Tibial artery (tissue), 4 donors: ENCODE data around the gene TMEM97.
A peak's percentile ranks its signal among the peaks of the same experiment; 100 is the strongest.

Experiments
- DNase-seq, 2 donors: peaks; one replicate each; pipeline ENCODE4 v3.0.0-alpha.2; 2019
- H3K27ac ChIP-seq, 2 donors: fragments of 200-600 bp; sonication (generic) in 1 of 2; 1 replicate in 1 of 2; 2 replicates in 1 of 2; pipeline ENCODE4 v1.5.1; 2018 to 2019; ENCODE audit warnings: mild to moderate bottlenecking in 1 of 2
- H3K27me3 ChIP-seq, 2 donors: fragments of 200-600 bp; sonication (generic) in 1 of 2; one replicate each; pipeline versions ENCODE4 v1.5.1 to v1.6.0; 2016 to 2019
- H3K36me3 ChIP-seq, 3 donors: fragments of 200-600 bp; sonication (generic) in 2 of 3; one replicate each; pipeline ENCODE4 v1.5.1; 2016 to 2019; ENCODE audit warnings: mild to moderate bottlenecking in 2 of 3
- H3K4me1 ChIP-seq, 4 donors: fragments of 200-600 bp; sonication (generic) in 2 of 4; 1 replicate in 3 of 4; 2 replicates in 1 of 4; pipeline ENCODE4 v1.5.1; 2016 to 2019
- H3K4me3 ChIP-seq, 2 donors: fragments of 200-600 bp; sonication (generic) in 1 of 2; 1 replicate in 1 of 2; 2 replicates in 1 of 2; pipeline ENCODE4 v1.5.1; 2018 to 2019; ENCODE audit warnings: mild to moderate bottlenecking in 2 of 2
- H3K9me3 ChIP-seq, 3 donors: fragments of 200-600 bp; sonication (generic) in 1 of 3; one replicate each; pipeline ENCODE4 v1.5.1; 2016 to 2019
- CTCF ChIP-seq, 2 experiments: fragments of 200-600 bp in 1 of 2; fragments of 450-650 bp in 1 of 2; IDR thresholded peaks; one replicate each; pipeline ENCODE4 v1.5.1; 2017 to 2019; ENCODE audit warnings: antibody characterized with exemption in 2 of 2, mild to moderate bottlenecking in 1 of 2, moderate library complexity in 1 of 2
- intact Hi-C: fragments of 100-400 bp; cut with DNase I; formaldehyde crosslinking; loops from one replicate; pipeline ENCODE4 v1.15.0; 2023; ENCODE audit warnings: low total_unique reads

TMEM97 gene

GRCh38 chr17:28345419-28346198 is 26.6 kb downstream of the TMEM97 start:
- Histone ChIP-seq H3K4me3 (no peak overlapping the region), H3K36me3 (peaks cover 32 to 100% (median 98%) of the 10 kb centered on the region in 3 donors), H3K27ac (peak overlapping the region in 1 of 2 donors; percentile 7), H3K9me3 (no peaks in the 10 kb centered on the region), H3K4me1 (peaks cover 0 to 30% (median 14%) of the 10 kb centered on the region in 4 donors), H3K27me3 (no peaks in the 10 kb centered on the region)
- no peak for TF ChIP-seq CTCF (IDR thresholded peaks at IDR 0.05)
- intact Hi-C loops = no loop called here
- no peak for DNase-seq

DNA sequence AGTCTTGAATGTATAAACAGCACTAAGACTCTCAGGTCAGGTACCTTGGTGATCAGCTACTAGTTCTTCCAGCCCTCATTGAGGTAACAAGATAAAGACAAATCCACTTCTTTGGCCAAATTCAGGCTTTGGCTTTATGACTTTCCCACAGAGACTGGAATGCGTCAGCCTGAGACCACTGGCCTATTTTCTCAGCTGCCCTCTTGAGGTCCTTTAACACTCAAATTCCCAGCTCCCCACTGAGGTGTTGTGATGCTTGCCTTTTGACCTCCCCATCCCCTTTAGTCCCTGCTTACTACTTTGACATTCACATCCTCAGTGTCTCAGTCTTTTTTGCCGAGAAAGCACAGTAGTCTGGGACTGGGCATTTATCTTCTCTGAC is 27.2 kb downstream of the TMEM97 start:
- Histone ChIP-seq H3K9me3 (no peaks in the 10 kb centered on the region), H3K27me3 (no peaks in the 10 kb centered on the region), H3K4me3 (no peak overlapping the region), H3K36me3 (peaks cover 32 to 100% (median 98%) of the 10 kb centered on the region in 3 donors), H3K27ac (peak overlapping the region in 1 of 2 donors; percentile 7), H3K4me1 (peaks cover 0 to 30% (median 14%) of the 10 kb centered on the region in 4 donors)
- intact Hi-C loops = no loop called here
- DNase-seq = no peak
- TF ChIP-seq CTCF (IDR thresholded peaks at IDR 0.05) = no peak

- intact Hi-C loops = no loop called here
- DNase-seq = no peak
- Histone ChIP-seq H3K4me3 (no peak overlapping the region), H3K36me3 (peaks cover 32 to 100% (median 98%) of the 10 kb centered on the region in 3 donors), H3K27me3 (no peaks in the 10 kb centered on the region), H3K27ac (peak overlapping the region; percentile 33 to 39), H3K9me3 (no peaks in the 10 kb centered on the region), H3K4me1 (peaks cover 0 to 30% (median 14%) of the 10 kb centered on the region in 4 donors)
- no peak for TF ChIP-seq CTCF (IDR thresholded peaks at IDR 0.05)
Observed at GRCh38 chr17:28346746-28347246, 27.8 kb downstream of the TMEM97 start.

DNA sequence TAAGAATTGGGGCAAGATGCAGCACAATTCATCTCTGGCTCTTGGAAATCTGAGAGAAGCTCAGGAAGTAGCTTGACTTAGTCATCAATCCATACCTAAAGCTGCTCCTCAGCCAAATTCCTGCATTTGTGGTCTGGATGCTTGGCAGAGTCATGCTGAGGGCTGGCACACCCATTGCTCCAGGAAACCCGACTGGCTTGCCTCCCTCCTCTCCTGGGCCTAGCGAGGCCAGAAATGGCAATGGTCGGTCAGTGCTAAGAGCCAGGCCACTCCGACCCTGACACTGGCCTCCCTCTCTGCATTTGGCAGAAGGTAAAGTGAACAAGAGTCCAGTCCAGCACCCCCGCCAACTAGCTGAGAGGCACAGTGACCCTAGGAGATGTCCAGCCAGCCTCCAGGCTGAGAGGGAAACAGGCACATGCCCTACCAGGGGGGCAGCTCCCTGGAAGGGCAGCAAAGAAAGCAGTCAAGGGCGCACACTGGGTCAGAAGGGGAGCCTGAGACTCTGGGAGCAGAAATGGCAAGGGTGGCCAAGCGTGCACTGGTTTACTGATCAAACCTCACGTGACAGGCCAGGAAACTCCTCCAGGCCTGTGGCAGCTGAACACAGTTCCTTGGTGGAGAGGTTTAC is 28.4 kb downstream of the TMEM97 start:
- peak overlapping the region; percentile 33 to 39 for H3K27ac ChIP-seq
- TF ChIP-seq CTCF (IDR thresholded peaks at IDR 0.05) = no peak
- H3K4me1 ChIP-seq = peaks cover 0 to 30% (median 14%) of the 10 kb centered on the region in 4 donors
- H3K36me3 ChIP-seq = peaks cover 32 to 100% (median 98%) of the 10 kb centered on the region in 3 donors
- intact Hi-C loops = no loop called here
- H3K9me3 ChIP-seq = no peaks in the 10 kb centered on the region
- no peak for DNase-seq
- H3K4me3 ChIP-seq = no peak overlapping the region
- no peaks in the 10 kb centered on the region for H3K27me3 ChIP-seq

- DNase-seq = no peak
- TF ChIP-seq CTCF (IDR thresholded peaks at IDR 0.05) = no peak
- intact Hi-C loops = no loop called here
- Histone ChIP-seq H3K4me1 (peaks cover 0 to 30% (median 14%) of the 10 kb centered on the region in 4 donors), H3K36me3 (peaks cover 43 to 100% (median 99%) of the 10 kb centered on the region in 3 donors), H3K27me3 (no peaks in the 10 kb centered on the region), H3K27ac (no peak overlapping the region), H3K4me3 (no peak overlapping the region), H3K9me3 (no peaks in the 10 kb centered on the region)
Observed at GRCh38 chr17:28348979-28349378, 30.0 kb downstream of the TMEM97 start.
